DOHH2 (cell line): ENCODE results near the gene CSTB.

Experiments
- H3F3A ChIP-seq: fragments of 200-600 bp; sonication (generic), shearing (Covaris generic); 2 replicates; pipeline ENCODE4 v1.6.0; 2016; ENCODE audit warnings: antibody characterized with exemption, mild to moderate bottlenecking; ENCODE audit not compliant: control insufficient read depth, insufficient read depth
- H3K27ac ChIP-seq: fragments of 200-600 bp; sonication (generic); 2 replicates; pipeline ENCODE4 v1.5.1; 2014; ENCODE audit warnings: low read depth, mild to moderate bottlenecking, low read length, moderate library complexity
- H3K27me3 ChIP-seq: fragments of 200-600 bp; sonication (generic); 2 replicates; pipeline ENCODE4 v1.6.1; 2014; ENCODE audit warnings: mild to moderate bottlenecking, low read length, mixed read lengths; ENCODE audit not compliant: control insufficient read depth
- H3K36me3 ChIP-seq: fragments of 200-600 bp; sonication (generic); 2 replicates; pipeline ENCODE4 v1.6.1; 2014; ENCODE audit warnings: mild to moderate bottlenecking, low read length, moderate library complexity, mixed read lengths; ENCODE audit not compliant: control insufficient read depth
- H3K4me1 ChIP-seq: fragments of 200-600 bp; sonication (generic); 2 replicates; pipeline ENCODE4 v1.6.1; 2014; ENCODE audit warnings: mild to moderate bottlenecking, low read length, mixed read lengths; ENCODE audit not compliant: control insufficient read depth
- H3K4me2 ChIP-seq: fragments of 200-600 bp; sonication (generic); 2 replicates; pipeline ENCODE4 v1.6.0; 2014; ENCODE audit warnings: mild to moderate bottlenecking, low read length, moderate library complexity
- H3K4me3 ChIP-seq: fragments of 200-600 bp; sonication (generic); 2 replicates; pipeline ENCODE4 v1.5.1; 2014; ENCODE audit warnings: mild to moderate bottlenecking, low read length, mixed read lengths
- H3K79me2 ChIP-seq: fragments of 200-600 bp; sonication (generic); 2 replicates; pipeline ENCODE4 v1.6.1; 2014; ENCODE audit warnings: mild to moderate bottlenecking, low read length, mixed read lengths; ENCODE audit not compliant: control insufficient read depth
- H3K9me2 ChIP-seq: fragments of 200-600 bp; sonication (generic); replicated peaks from 2 replicates; pipeline ENCODE4 v1.6.1; 2014; ENCODE audit warnings: mild to moderate bottlenecking, low read length, mixed read lengths; ENCODE audit not compliant: control insufficient read depth
- H3K9me3 ChIP-seq: fragments of 200-600 bp; sonication (generic); 2 replicates; pipeline ENCODE4 v1.6.1; 2014; ENCODE audit warnings: antibody characterized with exemption, low read length, mixed read lengths; ENCODE audit not compliant: control insufficient read depth, insufficient read depth
- H4K20me1 ChIP-seq: fragments of 200-600 bp; sonication (generic); 2 replicates; pipeline ENCODE4 v1.6.0; 2014; ENCODE audit warnings: low read depth, mild to moderate bottlenecking, antibody characterized with exemption, low read length, moderate library complexity; ENCODE audit not compliant: control insufficient read depth, insufficient read depth
- CTCF ChIP-seq: fragments of 200-600 bp; sonication (generic); IDR thresholded peaks from one replicate; pipeline ENCODE4 v1.5.1; 2014; ENCODE audit warnings: antibody characterized with exemption, mild to moderate bottlenecking, low read depth, low read length; ENCODE audit not compliant: poor library complexity, severe bottlenecking
- EZH2phosphoT487 ChIP-seq: fragments of 200-600 bp; sonication (generic); IDR thresholded peaks from 2 replicates; pipeline ENCODE4 v1.6.1; 2017; ENCODE audit warnings: borderline replicate concordance, mild to moderate bottlenecking, antibody characterized with exemption, low read length, moderate library complexity, mixed read lengths

Gene CSTB

GRCh38 chr21:43815107-43815613, 39.1 kb upstream of the CSTB start:
- Histone ChIP-seq H4K20me1 (peaks cover 9% of the 10 kb centered on the region; the same call in 1 of the 2 replicates), H3K79me2 (peaks cover 5% of the 10 kb centered on the region; the same call in 1 of the 2 replicates), H3K4me1 (peaks cover 44% of the 10 kb centered on the region), H3K9me3 (no peaks in the 10 kb centered on the region), H3K27me3 (no peaks in the 10 kb centered on the region), H3K36me3 (no peaks in the 10 kb centered on the region), H3K4me2 (no peak overlapping the region), H3K9me2 (no peaks in the 10 kb centered on the region), H3F3A (peaks cover 15% of the 10 kb centered on the region), H3K27ac (no peak overlapping the region), H3K4me3 (no peak overlapping the region)
- no peak for TF ChIP-seq EZH2phosphoT487
- no peak for TF ChIP-seq CTCF

GRCh38 chr21:43814215-43815106, 38.4 kb upstream of the CSTB start:
- no peak overlapping the region for H3K4me2 ChIP-seq
- peaks cover 15% of the 10 kb centered on the region for H3F3A ChIP-seq
- peaks cover 9% of the 10 kb centered on the region; the same call in 1 of the 2 replicates for H4K20me1 ChIP-seq
- no peaks in the 10 kb centered on the region for H3K9me3 ChIP-seq
- TF ChIP-seq EZH2phosphoT487 (no peak), CTCF (no peak)
- H3K36me3 ChIP-seq = 0 out of 2 replicates have a peak, but pooled peaks cover 2% of the 10 kb centered on the region
- no peaks in the 10 kb centered on the region for H3K27me3 ChIP-seq
- peaks cover 49% of the 10 kb centered on the region for H3K4me1 ChIP-seq
- no peaks in the 10 kb centered on the region for H3K9me2 ChIP-seq
- H3K4me3 ChIP-seq = no peak overlapping the region
- H3K27ac ChIP-seq = no peak overlapping the region
- peaks cover 11% of the 10 kb centered on the region; the same call in 1 of the 2 replicates for H3K79me2 ChIP-seq

GRCh38 chr21:43813656-43813980, 37.5 kb upstream of the CSTB start:
- Histone ChIP-seq H3K4me1 (peaks cover 49% of the 10 kb centered on the region), H3K4me2 (no peak overlapping the region), H3K9me2 (no peaks in the 10 kb centered on the region), H3K27me3 (no peaks in the 10 kb centered on the region), H3K79me2 (peaks cover 17% of the 10 kb centered on the region), H3K27ac (no peak overlapping the region), H3K9me3 (no peaks in the 10 kb centered on the region), H4K20me1 (peaks cover 9% of the 10 kb centered on the region; the same call in 1 of the 2 replicates), H3K4me3 (no peak overlapping the region), H3F3A (peaks cover 12% of the 10 kb centered on the region), H3K36me3 (0 out of 2 replicates have a peak, but pooled peaks cover 2% of the 10 kb centered on the region)
- TF ChIP-seq CTCF (no peak), EZH2phosphoT487 (no peak)
